Lower leg skin (tissue), 4 donors: ENCODE measurements around the gene AKAP6. TPM values are rescaled to one million over a fixed set of nuclear protein-coding genes. Genes with fewer than 3 reads are reported as not detected.

Experiments
- DNase-seq, 2 donors: peaks; one replicate each; pipeline ENCODE4 v3.0.0-alpha.2; 2019; ENCODE audit warnings: low spot score in 2 of 2
- H3K4me3 ChIP-seq: fragments of 200-600 bp; sonication (generic); 2 replicates; pipeline ENCODE4 v1.5.1; 2017; ENCODE audit warnings: mild to moderate bottlenecking, low read depth; ENCODE audit not compliant: poor library complexity, severe bottlenecking
- POLR2A ChIP-seq, 2 donors: fragments of 450-650 bp; IDR thresholded peaks; one replicate each; pipeline ENCODE4 v1.6.1; 2016 to 2017; ENCODE audit warnings: antibody characterized with exemption in 2 of 2, mild to moderate bottlenecking in 1 of 2, moderate library complexity in 1 of 2
- WGBS, 2 donors: methylation state at CpG; one replicate each; pipeline ENCODE4 v1.1.5; 2018; 5-methylcytosine and 5-hydroxymethylcytosine counted together
- intact Hi-C: fragments of 100-400 bp; cut with DNase I; formaldehyde crosslinking; loops from one replicate; pipeline ENCODE4 v1.15.0; 2023; ENCODE audit warnings: low total_unique reads
- total RNA-seq, 4 donors: library from RNA; depleted of rRNA; stranded (reverse); fragments of >200 nt; gene quantifications; one replicate each; pipeline ENCODE4 v1.1.0, GENCODE V29; 2016
- TF ChIP-seq, protein P1 (sequence below), 3 donors: fragments of 450-650 bp; IDR thresholded peaks; one replicate each; pipeline ENCODE4 v1.5.1; 2016; ENCODE audit warnings: antibody characterized with exemption in 3 of 3, mild to moderate bottlenecking in 3 of 3, moderate library complexity in 2 of 3

The AKAP6 gene
- total RNA-seq, 4 donors from 2014 or later: 2.3 to 13.3 (median 3.6) TPM

GRCh38 chr14:32693114-32693513 lies 364.0 kb downstream of the AKAP6 start:
- intact Hi-C loops: no loop called here

GRCh38 chr14:32694795-32695449 lies 365.8 kb downstream of the AKAP6 start:
- WGBS, 2 donors: 65 to 74% methylated on average over 3 of the region's 3 CpGs
- intact Hi-C loops: no loop called here
- no peak overlapping the region for H3K4me3 ChIP-seq
- no peak for TF ChIP-seq POLR2A (IDR thresholded peaks at IDR 0.05)
- DNase-seq: no peak

More at GRCh38 chr14:32693114-32693513, 364.0 kb downstream of the AKAP6 start:
- WGBS, 2 donors: 71 to 89% methylated on average over 3 of the region's 3 CpGs
- no peak overlapping the region for H3K4me3 ChIP-seq
- DNase-seq: no peak
- TF ChIP-seq POLR2A (IDR thresholded peaks at IDR 0.05): no peak
- TF ChIP-seq, protein P1, sequence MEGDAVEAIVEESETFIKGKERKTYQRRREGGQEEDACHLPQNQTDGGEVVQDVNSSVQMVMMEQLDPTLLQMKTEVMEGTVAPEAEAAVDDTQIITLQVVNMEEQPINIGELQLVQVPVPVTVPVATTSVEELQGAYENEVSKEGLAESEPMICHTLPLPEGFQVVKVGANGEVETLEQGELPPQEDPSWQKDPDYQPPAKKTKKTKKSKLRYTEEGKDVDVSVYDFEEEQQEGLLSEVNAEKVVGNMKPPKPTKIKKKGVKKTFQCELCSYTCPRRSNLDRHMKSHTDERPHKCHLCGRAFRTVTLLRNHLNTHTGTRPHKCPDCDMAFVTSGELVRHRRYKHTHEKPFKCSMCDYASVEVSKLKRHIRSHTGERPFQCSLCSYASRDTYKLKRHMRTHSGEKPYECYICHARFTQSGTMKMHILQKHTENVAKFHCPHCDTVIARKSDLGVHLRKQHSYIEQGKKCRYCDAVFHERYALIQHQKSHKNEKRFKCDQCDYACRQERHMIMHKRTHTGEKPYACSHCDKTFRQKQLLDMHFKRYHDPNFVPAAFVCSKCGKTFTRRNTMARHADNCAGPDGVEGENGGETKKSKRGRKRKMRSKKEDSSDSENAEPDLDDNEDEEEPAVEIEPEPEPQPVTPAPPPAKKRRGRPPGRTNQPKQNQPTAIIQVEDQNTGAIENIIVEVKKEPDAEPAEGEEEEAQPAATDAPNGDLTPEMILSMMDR (IDR thresholded peaks at IDR 0.05): no peak

GRCh38 chr14:32696325-32697091 lies 367.4 kb downstream of the AKAP6 start:
- no peak for TF ChIP-seq POLR2A (IDR thresholded peaks at IDR 0.05)
- TF ChIP-seq, protein P1 (IDR thresholded peaks at IDR 0.05): no peak
- no peak overlapping the region for H3K4me3 ChIP-seq
- intact Hi-C loops: no loop called here
- 91 to 93% methylated on average over 3 of the region's 3 CpGs for WGBS, 2 donors
- no peak for DNase-seq

DNA sequence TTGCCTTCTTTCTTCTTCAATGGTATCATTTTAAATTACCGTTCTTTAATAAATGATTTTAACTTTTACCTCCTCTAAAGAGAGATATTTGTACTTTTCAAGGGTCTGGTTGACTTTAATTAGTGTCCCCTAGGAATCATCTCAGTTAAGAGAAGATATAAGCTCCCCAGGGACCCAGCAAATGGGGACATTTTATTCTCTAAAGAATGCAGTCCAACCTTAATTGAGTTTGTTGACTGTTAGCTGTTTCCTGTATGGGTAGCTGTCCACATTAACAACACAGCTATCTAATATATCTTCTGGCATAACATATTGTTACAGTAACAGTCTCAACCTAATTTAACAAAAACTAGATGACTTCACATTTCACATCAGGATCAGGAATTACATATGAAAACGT lies 368.0 kb downstream of the AKAP6 start:
- no peak for DNase-seq
- TF ChIP-seq POLR2A (IDR thresholded peaks at IDR 0.05): no peak
- no peak overlapping the region for H3K4me3 ChIP-seq
- WGBS, 2 donors: 79 to 80% methylated on average over 2 of the region's 2 CpGs
- intact Hi-C loops: no loop called here

- intact Hi-C loops: no loop called here
- TF ChIP-seq POLR2A (IDR thresholded peaks at IDR 0.05): no peak
- TF ChIP-seq, protein P1 (IDR thresholded peaks at IDR 0.05): no peak
- 79 to 89% methylated on average over 1 of the region's 1 CpG for WGBS, 2 donors
- H3K4me3 ChIP-seq: no peak overlapping the region
- DNase-seq: no peak
These were observed 368.6 kb downstream of the AKAP6 start for GRCh38 chr14:32697704-32698103.

- WGBS, 2 donors: 94 to 97% methylated on average over 2 of the region's 2 CpGs
- DNase-seq: no peak
- intact Hi-C loops: no loop called here
- TF ChIP-seq, protein P1 (IDR thresholded peaks at IDR 0.05): no peak
- no peak for TF ChIP-seq POLR2A (IDR thresholded peaks at IDR 0.05)
- no peak overlapping the region for H3K4me3 ChIP-seq
These were observed 369.7 kb downstream of the AKAP6 start for GRCh38 chr14:32698831-32699230.
